ENCODE measurements around the gene FBXL13. TPM values are rescaled to one million over a fixed set of nuclear protein-coding genes. Genes with fewer than 3 reads are reported as not detected.

The FBXL13 gene
- total and polyA plus RNA-seq, 2 of the 8 experiments (the other 6 are each of a cell fraction or from before 2014, with no cell fraction given), result 1.2 to 2.8 TPM

DNA sequence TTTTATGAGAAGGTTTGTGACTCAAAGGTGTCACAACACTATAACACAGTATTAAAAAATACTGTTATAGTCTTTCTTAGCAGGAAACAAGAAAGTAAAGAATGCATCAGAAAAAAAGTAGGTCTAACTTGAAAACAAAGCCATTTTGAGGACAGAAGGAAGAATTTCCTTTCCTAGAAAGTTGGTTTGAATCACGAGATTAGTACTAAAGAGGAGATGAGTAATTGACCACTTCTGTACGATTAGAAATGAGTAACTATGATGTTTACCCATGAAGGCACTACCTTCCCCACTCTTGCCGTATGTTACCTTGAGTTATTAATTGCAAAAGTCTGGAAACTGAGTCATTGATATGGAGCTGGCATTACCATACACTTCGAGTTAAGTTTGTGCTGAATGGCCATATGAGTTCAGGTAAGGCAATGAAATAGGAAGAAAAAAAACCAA lies 260.5 kb downstream of the FBXL13 start:
- H4K8ac ChIP-seq (ENCODE audit: extremely low read depth, insufficient read depth, low read length), result no peak overlapping the region
- H3K4me1 ChIP-seq (replicated peaks in 1 of 4; ENCODE audit: control insufficient read depth in 3 of 4, insufficient read depth in 4 of 4, low read length in 3 of 4), result no peaks in the 10 kb centered on the region
- H4K20me1 ChIP-seq (replicated peaks in 1 of 2; ENCODE audit: control insufficient read depth in 1 of 2, insufficient read depth in 2 of 2, low read length in 2 of 2), result no peaks in the 10 kb centered on the region
- H2BK12ac ChIP-seq (ENCODE audit: low read depth, low read length), result no peak overlapping the region
- H3K14ac ChIP-seq (ENCODE audit: insufficient read length), result no peak overlapping the region
- no peak overlapping the region for H4K91ac ChIP-seq (replicated peaks; ENCODE audit: insufficient read length, low read length)
- H4K5ac ChIP-seq (ENCODE audit: insufficient read length, low read depth, low read length), result no peak overlapping the region
- H2BK15ac ChIP-seq (ENCODE audit: low read length), result no peak overlapping the region
- H3K23me2 ChIP-seq (ENCODE audit: low read depth, low read length), result no peaks in the 10 kb centered on the region
- ChIA-PET POLR2A (ENCODE audit: partially characterized antibody) (interaction anchor here (1.0 kb wide), 1 partner anchor 9 kb away, joined by 3 read pairs; no protein-coding TSS in a partner anchor), CTCF (ENCODE audit: partially characterized antibody) (interaction anchor here (1.3 to 1.6 kb wide), 2 partner anchors 103 to 248 kb away, joined by 3 read pairs; no protein-coding TSS in a partner anchor)
- DNase-seq (ENCODE audit: low read depth in 1 of 2, low spot score in 2 of 2) (no peak), FAIRE-seq (no peak)
- H3K27ac ChIP-seq (ENCODE audit: low read depth, low read length), result no peak overlapping the region
- H3K9me3 ChIP-seq (ENCODE audit: insufficient read depth in 2 of 2, low read depth in 1 of 2, low read length in 1 of 2), result no peaks in the 10 kb centered on the region
- 91% methylated on average over 4 of the region's 4 CpGs; no CpG with 5 or more reads in 1 of the 2 experiments for WGBS, 2 experiments (ENCODE audit: extremely low coverage in 1 of 2, insufficient coverage in 1 of 2, insufficient read length in 1 of 2, insufficient replicate concordance in 2 of 2, low coverage in 1 of 2, low lambda C conversion rate in 2 of 2, missing lambda C conversion rate in 1 of 2)
- H2AK5ac ChIP-seq (ENCODE audit: low read depth, low read length), result no peak overlapping the region
- H3K27me3 ChIP-seq (replicated peaks in 1 of 4; ENCODE audit: control insufficient read depth in 3 of 4, extremely low read depth in 1 of 4, insufficient read depth in 3 of 4, low read length in 3 of 4), result no peaks in the 10 kb centered on the region
- H2BK120ac ChIP-seq (replicated peaks; ENCODE audit: low read depth, low read length), result no peak overlapping the region
- H2BK5ac ChIP-seq (ENCODE audit: low read depth, low read length), result no peak overlapping the region
- no peaks in the 10 kb centered on the region for H3K79me1 ChIP-seq (ENCODE audit: low read depth, low read length)
- no peak for TF ChIP-seq KDM5A (IDR thresholded peaks at IDR 0.05; ENCODE audit: low read length)
- no peak for TF ChIP-seq ASH2L (IDR thresholded peaks at IDR 0.05; ENCODE audit: low read length)
- TF ChIP-seq JUN (IDR thresholded peaks at IDR 0.05; ENCODE audit: low read depth, low read length), result no peak
- TF ChIP-seq TAF1 (IDR thresholded peaks at IDR 0.05; ENCODE audit: low read depth, low read length), result no peak
- TF ChIP-seq, protein P1, sequence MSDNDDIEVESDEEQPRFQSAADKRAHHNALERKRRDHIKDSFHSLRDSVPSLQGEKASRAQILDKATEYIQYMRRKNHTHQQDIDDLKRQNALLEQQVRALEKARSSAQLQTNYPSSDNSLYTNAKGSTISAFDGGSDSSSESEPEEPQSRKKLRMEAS (IDR thresholded peaks at IDR 0.05), result no peak
- TF ChIP-seq POLR2A (IDR thresholded peaks at IDR 0.05; ENCODE audit: control extremely low read depth in 1 of 2, low read depth in 2 of 2, low read length in 2 of 2), result no peak
- no peak for TF ChIP-seq ATF2 (IDR thresholded peaks at IDR 0.05; ENCODE audit: low read length)
- no peak for TF ChIP-seq GABPA (IDR thresholded peaks at IDR 0.05; ENCODE audit: borderline replicate concordance, insufficient read depth, low read length)
- TF ChIP-seq SAP30 (IDR thresholded peaks at IDR 0.05; ENCODE audit: insufficient read depth, insufficient replicate concordance, low read length), result no peak
- TF ChIP-seq, protein P2, sequence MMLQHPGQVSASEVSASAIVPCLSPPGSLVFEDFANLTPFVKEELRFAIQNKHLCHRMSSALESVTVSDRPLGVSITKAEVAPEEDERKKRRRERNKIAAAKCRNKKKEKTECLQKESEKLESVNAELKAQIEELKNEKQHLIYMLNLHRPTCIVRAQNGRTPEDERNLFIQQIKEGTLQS (IDR thresholded peaks at IDR 0.05; ENCODE audit: insufficient read depth, low read depth, low read length), result no peak
- no peak for TF ChIP-seq HDAC6 (IDR thresholded peaks at IDR 0.05; ENCODE audit: low read depth, low read length)
- TF ChIP-seq SP4 (IDR thresholded peaks at IDR 0.05; ENCODE audit: low read length), result no peak
- no peak for TF ChIP-seq CREB1 (IDR thresholded peaks at IDR 0.05)
- no peak overlapping the region for H3K4me3 ChIP-seq (ENCODE audit: extremely low read depth in 1 of 4, insufficient read depth in 2 of 4, low read depth in 3 of 4, low read length in 4 of 4)
- H2AFZ ChIP-seq (ENCODE audit: low read length), result no peak overlapping the region
- no peaks in the 10 kb centered on the region for H3K36me3 ChIP-seq (ENCODE audit: control insufficient read depth in 2 of 4, insufficient read depth in 4 of 4, low read length in 3 of 4)
- H3K4ac ChIP-seq (replicated peaks; ENCODE audit: insufficient read length, low read depth, low read length), result no peak overlapping the region
- no peak overlapping the region for H3K18ac ChIP-seq (ENCODE audit: extremely low read depth, low read length)
- H3K79me2 ChIP-seq (ENCODE audit: control insufficient read depth in 1 of 2, insufficient read depth in 2 of 2, low read length in 2 of 2), result no peaks in the 10 kb centered on the region
- H3K23ac ChIP-seq (ENCODE audit: insufficient read length), result no peak overlapping the region
- H3K4me2 ChIP-seq (ENCODE audit: insufficient read depth in 1 of 2, low read depth in 2 of 2, low read length in 2 of 2), result no peak overlapping the region
- no peak overlapping the region for H2BK20ac ChIP-seq (ENCODE audit: low read length)
- no peak overlapping the region for H3K9ac ChIP-seq (replicated peaks in 1 of 4; ENCODE audit: extremely low read depth in 1 of 4, low read depth in 3 of 4, low read length in 3 of 4)
- H3K56ac ChIP-seq (replicated peaks; ENCODE audit: insufficient read length, low read depth, low read length), result no peak overlapping the region

Data from H1 (cell line).